NCI-H526 treated with DMSO at 0.1 percent for 48 hours (cell line): ENCODE results near the gene WSCD1.

Experiments used
- DNase-seq: peaks from one replicate; lab custom pipeline; 2025; lab: John Stamatoyannopoulos, UW

The WSCD1 gene

DNA sequence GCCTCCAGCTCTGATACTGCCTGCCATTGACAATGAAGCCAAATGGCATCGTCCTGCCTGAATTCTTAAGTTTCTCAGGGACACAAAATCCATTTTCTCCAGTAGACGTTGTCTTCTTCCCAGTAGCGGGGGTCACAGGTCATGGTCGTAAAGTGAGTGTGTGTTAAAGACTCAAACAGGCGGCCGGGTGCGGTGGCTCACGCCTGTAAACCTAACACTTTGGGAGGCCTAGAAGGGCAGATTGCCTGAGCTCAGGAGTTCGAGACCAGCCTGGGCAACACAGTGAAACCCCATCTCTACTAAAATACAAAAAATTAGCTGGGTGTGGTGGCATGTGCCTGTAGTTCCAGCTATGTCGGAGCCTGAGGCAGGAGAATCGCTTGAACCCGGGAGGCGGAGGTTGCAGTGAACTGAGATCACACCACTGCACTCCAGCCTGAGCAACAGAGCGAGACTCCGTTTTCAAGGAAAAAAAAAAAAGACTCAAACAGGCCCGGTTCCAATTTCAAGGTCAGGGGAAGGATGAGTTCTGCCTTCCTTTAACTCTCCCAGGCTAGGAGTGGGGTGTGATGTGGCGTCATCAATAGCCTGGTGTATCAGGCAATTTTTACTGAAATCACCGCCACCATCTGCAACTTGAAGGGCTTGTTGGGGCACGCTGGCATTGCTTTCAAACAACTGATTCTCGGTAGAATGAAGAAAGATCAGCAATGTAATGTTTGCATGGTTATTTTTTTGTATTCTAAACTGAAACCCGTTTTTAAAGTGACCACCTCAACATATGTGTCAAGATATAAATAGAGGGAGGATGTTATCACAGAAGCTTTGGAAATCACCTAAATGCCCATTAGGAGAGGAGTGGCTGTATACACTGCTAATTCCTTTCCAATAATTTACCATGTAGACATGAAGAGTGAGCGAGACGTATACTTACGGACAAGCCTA is 91.0 kb downstream of the WSCD1 start:
- DNase-seq: no peak

DNA sequence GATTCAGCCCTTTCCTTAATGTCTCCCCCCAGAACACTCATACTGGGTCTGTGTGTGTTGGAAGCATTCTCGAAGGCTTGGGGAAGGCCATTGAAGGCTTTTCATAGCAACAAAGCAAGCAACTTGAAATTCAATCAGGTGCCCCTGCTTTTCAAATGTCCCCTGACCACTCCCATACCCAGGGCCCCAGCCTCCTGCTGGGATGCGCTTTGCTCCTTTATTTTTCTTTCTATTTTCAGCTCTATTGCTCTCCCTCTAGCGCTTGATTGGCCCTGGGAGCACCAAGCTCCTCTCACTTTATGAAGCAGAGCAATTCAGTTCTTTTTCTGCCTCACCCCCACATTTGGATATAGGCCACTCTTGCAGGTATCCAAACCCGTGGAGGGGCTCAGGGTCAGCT is 92.0 kb downstream of the WSCD1 start:
- DNase-seq: no peak

DNA sequence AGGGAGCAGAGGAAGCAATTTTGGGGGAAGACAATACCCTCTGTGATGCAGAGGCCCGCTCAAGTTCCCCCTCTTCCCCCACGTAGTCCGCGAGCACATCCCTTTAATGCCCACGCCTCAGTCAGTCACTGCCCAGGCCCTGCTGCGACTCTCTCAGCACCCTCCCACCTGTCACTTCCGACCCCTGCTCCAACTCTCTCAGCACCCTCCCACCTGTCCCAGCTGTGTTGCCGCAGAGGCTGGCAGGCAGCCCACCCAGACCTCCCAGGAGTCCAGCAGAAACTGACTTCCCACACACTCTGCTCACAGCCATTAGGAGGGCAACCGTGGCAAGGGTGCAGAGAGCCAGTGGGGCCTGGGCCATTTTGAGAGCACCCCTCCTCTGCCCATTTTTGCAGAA is 92.7 kb downstream of the WSCD1 start:
- no peak for DNase-seq

DNA sequence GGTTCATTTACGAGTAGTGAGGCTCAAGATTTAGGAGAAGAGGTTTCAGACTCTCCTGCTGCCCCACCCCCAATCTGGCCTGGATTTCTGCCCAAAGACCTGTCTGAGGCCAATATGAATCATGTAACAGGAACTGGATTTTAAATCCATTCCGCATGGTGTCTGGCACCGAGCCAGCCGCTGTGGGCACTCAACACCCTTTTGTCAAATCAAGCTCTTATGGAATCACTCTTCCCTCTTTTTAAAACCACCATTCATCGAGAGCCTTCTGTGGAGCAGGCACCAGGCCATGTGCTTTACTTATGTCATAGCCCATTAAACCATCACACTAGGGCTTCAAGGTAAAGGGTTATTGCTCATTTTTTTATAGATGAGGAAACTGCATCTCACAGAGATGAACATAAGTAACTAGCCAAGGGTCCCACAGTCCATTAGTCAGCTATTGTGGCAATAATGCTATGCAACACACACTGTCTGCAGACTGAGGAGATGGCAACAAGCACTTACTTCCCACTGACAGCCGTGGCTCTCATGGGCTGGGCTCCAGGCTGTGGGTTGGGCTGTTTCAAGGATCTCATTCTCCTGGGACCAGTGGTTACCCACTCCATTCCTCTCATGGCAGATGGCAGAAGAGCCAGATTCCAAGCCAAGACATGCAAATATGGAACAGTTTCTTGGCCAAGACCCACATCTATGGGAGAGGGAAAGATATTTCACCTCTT is 93.6 kb downstream of the WSCD1 start:
- DNase-seq: no peak

DNA sequence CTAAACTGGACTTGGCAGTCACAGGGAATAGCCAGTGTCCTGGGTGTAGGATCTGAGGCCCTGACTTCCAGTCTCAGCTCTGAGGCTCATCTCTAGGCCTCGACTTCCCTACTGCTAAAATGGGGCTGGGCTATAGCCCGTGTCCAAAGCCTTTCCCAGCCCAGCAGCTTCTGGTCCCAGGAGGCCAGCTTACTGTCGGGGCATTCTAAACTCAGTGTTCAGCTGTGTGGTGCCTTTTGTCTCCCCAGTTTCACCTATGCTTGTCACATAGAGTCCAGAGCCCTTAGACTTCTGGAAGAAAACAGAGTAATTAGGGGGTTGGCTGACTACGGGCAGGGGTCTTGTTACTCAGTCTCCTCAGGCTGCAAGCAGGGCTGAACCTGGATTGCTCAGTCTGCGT is 94.8 kb downstream of the WSCD1 start:
- DNase-seq: no peak

DNA sequence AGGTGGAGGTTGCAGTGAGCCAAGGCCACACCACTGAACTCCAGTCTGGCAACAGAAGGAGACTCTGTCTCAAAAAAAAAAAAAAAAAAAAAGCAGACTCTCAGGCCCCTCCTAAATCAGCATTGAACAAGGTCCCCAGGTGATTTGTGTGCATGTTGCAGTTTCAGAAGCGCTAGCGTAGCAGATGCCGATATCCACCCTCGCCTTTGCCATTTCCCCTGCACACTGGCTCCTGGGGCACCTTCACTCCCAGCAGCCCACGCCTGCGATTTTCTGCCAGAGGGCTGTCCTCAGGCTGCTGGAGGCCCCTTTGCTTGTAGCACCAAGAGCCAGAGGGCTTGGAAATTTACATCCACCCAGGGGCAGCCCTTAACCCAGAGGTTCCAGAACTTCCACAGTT is 95.6 kb downstream of the WSCD1 start:
- DNase-seq: no peak

DNA sequence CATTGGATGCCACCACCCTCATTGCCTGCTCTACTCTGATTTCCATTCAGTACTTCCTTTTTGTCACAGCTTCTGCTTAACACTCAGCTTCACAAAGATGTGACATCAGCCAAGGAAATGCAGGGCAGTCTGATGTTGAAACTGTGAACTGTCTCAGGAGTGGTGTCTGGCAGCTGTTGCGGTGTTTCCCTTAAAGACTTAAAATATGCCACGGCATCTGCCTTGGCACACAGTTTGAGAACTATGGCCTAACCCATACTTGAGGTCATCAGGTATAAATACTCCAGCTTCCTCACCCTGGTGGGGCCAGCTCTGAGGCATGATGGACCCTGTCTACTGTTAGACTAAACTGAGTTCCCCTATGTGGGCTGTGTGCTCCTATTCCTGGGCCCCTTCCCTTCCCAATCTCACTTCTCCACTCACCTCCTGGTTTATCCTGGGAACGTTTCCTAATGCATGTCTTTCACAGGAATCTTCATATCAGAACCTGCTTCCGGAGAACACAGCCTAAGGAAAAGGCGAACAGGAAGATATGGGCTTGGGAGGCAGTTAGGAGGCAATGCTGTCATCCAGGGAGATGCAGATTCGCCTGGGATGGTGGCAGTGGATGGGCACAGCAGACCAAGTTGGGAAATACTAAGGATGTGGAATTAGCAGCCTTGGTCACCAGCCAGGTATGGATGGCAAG is 96.5 kb downstream of the WSCD1 start:
- DNase-seq: no peak

DNA sequence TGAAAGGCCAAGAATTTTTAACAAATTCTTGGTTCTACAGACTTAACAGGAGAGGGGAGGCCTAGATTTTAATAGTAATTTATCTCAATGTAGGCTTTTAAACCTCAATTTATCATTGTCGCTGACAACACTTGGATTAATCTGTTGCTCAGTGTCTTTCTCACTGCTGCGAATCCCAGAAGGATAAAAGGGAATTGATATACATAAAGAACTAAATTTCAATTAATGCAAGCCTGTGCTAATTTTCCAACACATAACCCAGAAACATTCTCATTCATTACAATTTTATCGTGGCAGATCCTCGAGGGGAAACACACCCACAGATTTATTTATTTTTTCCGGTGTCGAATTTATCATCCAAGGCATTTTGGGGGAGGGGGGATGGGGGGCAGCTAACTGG is 98.1 kb downstream of the WSCD1 start:
- DNase-seq: no peak

DNA sequence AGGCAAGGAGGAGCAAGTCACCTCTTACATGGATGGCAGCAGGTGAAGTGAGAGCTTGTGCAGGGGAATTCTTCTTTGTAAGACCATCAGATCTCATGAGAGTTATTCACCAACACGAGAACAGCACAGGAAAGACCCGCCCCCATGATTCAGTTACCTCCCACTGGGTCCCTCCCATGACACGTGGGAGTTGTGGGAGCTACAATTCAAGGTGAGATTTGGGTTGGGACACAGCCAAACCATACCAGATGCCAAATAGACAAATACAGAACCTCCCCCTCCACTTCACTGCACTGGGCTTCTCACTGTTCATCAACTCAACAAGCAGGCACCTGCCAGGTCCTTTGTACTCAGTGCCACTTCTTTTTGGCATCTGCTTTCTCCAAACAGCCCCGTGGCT is 100.2 kb downstream of the WSCD1 start:
- no peak for DNase-seq

DNA sequence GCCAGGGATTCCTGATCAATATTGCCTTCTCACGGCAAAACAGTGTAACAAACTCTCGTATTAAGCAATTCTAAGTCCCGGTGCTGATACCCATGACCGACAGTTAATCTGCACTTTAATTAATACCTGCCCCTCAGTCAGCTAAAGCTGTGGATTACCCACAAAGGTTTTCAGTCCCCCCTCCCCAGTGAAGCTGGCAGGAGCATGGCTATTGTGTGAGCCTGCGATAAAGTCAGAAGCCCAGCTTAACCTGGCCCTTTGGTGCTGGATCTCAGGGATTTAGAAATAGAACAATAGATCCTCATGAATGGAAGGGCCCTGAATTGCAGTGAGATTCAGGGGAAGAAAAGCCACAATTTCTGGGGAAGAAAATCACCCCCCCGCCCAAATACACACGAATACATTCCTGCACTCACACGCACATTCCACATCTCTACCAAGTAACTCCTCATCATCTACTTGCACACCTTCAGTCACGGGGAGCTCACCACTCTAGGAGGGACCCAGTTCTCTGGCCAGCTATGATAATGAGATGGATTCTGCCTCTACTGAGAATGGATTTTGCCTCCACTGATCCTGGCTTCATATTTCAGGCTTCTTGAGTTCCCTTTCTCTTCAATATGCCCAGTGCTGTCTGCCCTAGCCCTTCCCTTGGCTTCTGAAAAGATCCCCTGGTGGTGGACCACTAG is 102.6 kb downstream of the WSCD1 start:
- DNase-seq: no peak

DNA sequence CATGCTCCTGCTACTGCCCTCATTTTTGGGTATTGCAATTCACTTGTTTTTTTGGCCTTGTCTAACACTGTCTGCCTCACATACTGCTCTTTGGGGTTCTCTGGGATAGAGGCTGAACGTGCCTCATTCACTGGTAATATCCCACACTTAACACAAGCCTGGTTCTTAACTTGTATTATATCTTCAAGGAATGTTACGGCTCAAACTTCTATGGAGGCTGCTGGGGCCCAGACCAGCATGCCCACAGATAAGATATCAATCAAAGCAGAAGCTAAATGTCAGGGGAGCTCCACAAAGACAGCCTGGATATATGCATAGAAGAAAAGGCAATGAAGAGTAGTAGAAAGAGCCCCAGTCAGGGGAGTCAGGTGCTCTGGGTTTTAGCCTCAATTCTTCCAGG is 103.5 kb downstream of the WSCD1 start:
- DNase-seq: no peak
